SHP77 treated with DMSO at 0.1 percent for 48 hours (cell line): ENCODE results near the gene OR52M1.

Experiments used
- DNase-seq: peaks from one replicate; lab custom pipeline; 2025; lab: John Stamatoyannopoulos, UW

OR52M1 gene

GRCh38 chr11:4569075-4569474, 24.1 kb downstream of the OR52M1 start:
- no peak for DNase-seq

DNA sequence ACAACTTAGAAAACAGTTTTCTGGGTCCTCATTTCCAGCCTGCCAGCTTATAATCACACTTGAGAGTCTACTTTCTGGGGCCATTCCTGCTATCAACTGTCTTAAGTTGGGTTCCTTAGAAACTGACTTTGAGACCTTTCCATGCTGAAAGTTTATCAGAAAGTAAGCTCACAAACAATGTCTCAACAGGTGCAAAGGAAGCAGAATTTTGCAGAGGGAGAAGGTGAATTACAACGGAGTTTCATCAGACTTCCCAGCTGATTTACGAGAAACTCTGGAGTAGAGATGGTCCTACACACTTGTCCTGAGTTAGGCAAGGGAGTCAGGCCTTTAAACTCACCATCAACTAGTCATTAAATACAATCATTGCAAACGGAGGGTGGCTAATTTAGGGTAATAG, 31.9 kb downstream of the OR52M1 start:
- DNase-seq, result no peak

DNA sequence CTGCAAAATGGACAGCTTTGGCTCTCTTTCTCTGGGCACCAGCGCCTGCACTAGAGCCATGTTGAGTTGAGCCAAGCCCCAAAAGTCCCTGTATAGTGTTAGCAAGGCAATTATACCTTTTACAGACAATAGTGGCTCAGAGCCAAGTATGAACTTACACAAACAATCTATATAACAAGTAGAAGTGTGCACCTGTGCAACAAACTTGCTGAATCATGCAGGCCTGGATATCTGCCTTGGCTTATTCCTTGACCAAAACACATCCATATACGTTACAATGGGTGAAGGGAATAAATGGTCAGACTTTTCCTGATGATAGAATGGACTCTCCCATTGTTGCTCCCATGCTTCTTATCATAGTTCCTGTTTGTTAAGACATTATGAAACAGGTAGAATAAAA, 32.8 kb downstream of the OR52M1 start:
- DNase-seq, result no peak

- no peak for DNase-seq
Observed at GRCh38 chr11:4578624-4579023, 33.6 kb downstream of the OR52M1 start.

GRCh38 chr11:4580124-4580523, 35.1 kb downstream of the OR52M1 start:
- DNase-seq, result no peak

- DNase-seq, result no peak
Observed at GRCh38 chr11:4581443-4581842, 36.5 kb downstream of the OR52M1 start, which contains the start of gene OR52I2. Gene OR52I2, plus strand, starts transcription at chr11:4581743.

- DNase-seq, result no peak
Observed at GRCh38 chr11:4589017-4589416, 44.0 kb downstream of the OR52M1 start.

DNA sequence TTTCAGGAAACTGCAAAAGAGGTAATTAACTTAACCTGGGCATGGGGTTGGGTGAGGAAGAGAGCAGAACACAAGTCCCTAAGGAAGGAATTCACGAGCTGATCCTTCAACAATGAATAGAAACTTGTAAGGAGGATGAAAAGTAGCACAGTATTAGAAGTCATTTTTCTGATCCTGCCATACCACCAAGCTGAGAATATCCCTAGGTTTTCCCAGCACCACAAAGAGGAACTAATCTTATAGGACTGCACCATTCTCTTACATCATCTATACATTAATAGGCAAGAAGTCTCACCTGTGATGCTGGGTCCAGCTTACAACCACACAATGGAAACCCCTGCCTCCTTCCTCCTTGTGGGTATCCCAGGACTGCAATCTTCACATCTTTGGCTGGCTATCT, 48.7 kb downstream of the OR52M1 start, which contains the start of gene OR52I1:
Gene OR52I1, plus strand, starts transcription at position 301 of the 400 bp plus-strand sequence. Its CDS starts 0 bp downstream, at position 301.
- DNase-seq, result no peak
